ENCODE results near the gene MBD3. TPM values are rescaled to one million over a fixed set of nuclear protein-coding genes. Genes with fewer than 3 reads are reported as not detected.

The MBD3 gene
- total RNA-seq, 1 donor from 2014 or later, result 115 TPM

DNA sequence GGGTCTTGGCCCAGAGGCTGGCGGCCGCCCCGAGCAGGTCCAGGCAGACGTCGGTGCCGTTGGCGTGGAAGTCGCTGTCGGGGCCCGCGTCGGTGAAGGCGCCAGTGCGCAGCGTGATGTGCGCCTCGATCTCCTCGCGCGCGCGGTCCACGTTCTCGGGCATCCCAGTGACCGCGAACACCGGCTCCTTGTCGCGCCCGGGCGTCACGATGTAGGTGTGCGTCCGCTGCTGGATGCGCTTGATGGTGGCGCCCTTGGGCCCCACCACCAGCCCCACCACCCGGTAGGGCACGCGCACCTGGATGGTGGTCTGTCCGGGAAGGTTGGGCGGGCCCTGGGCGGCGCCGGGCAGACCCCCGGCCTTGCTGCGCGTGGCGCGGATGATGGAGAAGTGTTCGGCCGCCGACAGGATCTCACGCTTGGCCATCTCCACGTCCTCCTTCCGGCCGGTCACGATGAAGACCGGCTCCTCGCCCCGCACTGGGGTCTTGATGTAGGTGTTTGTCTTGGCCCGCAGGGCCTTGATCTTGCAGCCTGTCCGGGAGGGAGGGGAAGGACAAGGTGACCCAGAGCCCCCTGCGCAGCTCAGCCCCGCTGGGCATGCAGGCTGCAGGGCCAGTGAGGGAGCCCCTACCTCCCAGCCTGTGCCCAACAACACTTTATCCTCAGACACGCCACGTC, 36.1 kb downstream of the MBD3 start:
- H3K4me3 ChIP-seq (ENCODE audit: low read depth, low read length), result no peak overlapping the region
- TF ChIP-seq, protein P1, sequence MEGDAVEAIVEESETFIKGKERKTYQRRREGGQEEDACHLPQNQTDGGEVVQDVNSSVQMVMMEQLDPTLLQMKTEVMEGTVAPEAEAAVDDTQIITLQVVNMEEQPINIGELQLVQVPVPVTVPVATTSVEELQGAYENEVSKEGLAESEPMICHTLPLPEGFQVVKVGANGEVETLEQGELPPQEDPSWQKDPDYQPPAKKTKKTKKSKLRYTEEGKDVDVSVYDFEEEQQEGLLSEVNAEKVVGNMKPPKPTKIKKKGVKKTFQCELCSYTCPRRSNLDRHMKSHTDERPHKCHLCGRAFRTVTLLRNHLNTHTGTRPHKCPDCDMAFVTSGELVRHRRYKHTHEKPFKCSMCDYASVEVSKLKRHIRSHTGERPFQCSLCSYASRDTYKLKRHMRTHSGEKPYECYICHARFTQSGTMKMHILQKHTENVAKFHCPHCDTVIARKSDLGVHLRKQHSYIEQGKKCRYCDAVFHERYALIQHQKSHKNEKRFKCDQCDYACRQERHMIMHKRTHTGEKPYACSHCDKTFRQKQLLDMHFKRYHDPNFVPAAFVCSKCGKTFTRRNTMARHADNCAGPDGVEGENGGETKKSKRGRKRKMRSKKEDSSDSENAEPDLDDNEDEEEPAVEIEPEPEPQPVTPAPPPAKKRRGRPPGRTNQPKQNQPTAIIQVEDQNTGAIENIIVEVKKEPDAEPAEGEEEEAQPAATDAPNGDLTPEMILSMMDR (conservative IDR thresholded peaks at IDR 0.05; ENCODE audit: low read depth, low read length), result no peak
- DNase-seq (ENCODE audit: low read depth), result no peak

DNA sequence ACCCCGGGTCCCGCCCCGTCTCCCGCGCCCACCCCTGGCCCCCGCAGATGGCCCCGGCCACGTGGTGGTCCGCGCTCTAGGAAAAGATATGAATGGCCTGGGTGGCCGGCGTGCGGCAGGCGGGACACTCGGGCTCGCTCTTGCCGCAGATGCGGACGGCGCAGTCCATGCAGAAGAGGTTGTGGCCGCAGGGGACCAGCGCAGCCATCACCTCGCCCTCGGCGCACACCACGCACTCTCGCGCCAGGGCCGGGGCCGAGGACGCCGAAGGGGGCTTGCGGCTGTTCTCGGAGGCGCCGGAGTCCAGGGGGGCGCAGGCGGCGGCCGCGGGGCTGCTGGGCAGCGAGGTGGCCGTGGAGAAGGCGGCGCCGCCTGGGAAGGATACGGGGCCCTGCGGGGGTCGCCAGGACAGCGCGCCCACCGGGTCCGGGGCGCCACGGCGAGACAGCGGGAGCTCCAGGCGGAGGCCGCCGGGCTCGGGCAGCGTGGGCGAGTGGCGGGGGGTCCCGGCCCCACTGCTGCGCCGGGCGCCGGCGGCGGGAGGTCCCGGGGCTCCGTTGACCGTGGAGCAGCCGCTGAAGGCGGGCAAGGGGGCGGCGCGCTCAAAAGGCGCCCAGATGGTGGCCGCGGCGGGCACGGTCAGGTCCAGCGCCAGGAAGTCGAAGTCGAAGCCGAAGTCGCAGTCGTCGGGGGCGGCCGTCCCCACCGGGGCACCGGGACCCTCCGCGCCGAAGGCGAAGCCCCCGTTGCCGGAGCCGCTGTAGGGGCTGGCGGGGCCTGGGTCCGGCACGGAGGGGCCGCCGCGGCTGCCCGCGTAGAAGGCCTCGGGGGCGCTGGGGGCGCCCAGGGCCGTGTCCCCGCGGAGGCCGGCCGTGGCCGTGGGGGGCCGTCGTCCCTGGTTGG, 36.9 kb downstream of the MBD3 start:
- TF ChIP-seq, protein P1 (conservative IDR thresholded peaks at IDR 0.05; ENCODE audit: low read depth, low read length), result no peak
- DNase-seq (ENCODE audit: low read depth), result no peak
- H3K4me3 ChIP-seq (ENCODE audit: low read depth, low read length), result no peak overlapping the region

DNA sequence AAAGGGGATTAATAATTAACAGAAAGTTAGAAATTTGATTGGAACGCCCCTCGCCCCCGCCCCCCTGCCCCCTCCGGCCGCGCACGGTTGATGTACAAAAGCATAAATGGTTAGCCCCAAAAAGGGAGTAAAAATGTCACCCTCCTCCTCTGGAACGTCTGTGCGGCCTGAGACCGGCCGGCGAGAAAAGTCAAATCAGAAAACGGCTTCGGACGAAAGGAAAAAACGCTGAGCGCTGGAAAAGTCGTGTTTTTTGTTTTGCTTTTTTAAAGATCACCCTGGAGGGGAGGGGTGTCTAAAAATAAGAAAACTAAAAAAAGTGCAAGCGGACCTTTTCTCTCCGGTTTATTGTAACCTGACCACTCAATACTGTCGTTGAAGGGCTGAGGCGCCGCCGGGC, 37.7 kb downstream of the MBD3 start:
- TF ChIP-seq, protein P1 (conservative IDR thresholded peaks at IDR 0.05; ENCODE audit: low read depth, low read length), result no peak

DNA sequence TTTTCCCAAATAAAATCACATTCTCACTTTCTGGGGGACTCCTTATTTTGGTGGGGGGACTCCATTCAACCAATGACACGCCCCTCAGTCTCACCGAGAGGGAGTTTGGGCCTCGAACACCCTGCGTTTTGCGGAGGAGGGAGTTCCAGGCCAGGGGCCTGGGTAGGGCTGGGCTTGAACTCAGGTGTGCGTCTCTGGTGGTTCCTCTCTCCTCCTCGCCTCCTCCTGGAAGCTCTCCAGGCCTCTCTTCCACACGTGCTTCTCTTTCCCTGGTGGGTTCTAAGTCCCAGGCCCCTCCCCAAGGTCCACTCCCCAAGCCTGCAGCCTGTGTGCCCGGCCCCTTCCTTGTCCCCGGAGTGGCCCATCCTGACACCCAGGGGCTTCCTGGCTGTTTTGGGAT, 39.2 kb downstream of the MBD3 start:
- TF ChIP-seq, protein P1 (conservative IDR thresholded peaks at IDR 0.05; ENCODE audit: low read depth, low read length), result no peak

More for the DNA sequence above, 37.7 kb downstream of the MBD3 start:
- DNase-seq (ENCODE audit: low read depth), result no peak
- H3K4me3 ChIP-seq (ENCODE audit: low read depth, low read length), result no peak overlapping the region

DNA sequence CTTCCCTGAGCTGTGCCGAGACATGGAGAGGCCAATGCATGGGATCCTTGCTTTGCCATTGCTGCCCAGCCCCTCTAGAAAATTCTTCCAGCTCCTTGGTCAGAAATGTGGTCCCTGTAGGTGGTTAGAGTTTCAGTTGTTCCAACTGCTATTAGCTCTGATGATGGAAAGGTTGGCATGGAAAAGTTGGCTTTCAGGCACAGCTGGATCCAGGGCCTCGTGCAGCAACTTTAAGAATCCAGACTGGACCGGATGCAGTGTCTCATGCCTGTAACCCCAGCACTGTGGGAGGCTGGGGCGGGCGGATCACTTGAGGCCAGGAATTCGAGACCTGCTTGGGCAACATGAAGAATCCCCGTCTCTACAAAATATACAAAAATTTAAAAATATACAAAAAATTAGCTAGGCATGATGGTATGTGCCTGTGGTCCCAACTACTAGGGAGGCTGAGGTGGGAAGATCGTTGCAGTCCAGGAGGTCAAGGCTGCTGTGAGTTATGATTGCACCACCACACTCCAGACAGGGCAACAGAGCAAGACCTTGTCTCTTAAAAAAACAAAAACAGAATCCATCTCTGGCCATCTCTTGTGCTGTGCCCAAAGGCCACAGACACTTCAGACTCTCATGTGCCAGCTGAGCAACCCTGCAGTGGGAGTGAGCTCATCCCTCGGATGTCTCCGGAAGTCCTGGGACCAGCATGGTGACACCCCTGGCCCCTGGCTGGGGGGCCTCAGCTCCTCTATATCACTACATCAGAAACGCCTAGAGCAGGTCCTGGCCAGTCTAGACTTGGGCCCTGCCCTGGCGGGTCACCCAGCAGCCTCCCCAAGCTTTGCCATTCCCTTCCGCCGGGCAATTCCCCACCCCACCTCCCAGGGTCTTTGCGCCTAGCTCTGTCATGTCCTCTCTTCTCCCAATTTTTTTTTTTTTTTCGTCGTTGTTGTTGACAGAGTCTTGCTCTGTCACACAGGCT, 41.3 kb downstream of the MBD3 start:
- H3K4me3 ChIP-seq (ENCODE audit: low read depth, low read length), result no peak overlapping the region
- TF ChIP-seq, protein P1 (conservative IDR thresholded peaks at IDR 0.05; ENCODE audit: low read depth, low read length), result no peak
- no peak for DNase-seq (ENCODE audit: low read depth)

More for the DNA sequence above, 39.2 kb downstream of the MBD3 start:
- no peak overlapping the region for H3K4me3 ChIP-seq (ENCODE audit: low read depth, low read length)
- no peak for DNase-seq (ENCODE audit: low read depth)

DNA sequence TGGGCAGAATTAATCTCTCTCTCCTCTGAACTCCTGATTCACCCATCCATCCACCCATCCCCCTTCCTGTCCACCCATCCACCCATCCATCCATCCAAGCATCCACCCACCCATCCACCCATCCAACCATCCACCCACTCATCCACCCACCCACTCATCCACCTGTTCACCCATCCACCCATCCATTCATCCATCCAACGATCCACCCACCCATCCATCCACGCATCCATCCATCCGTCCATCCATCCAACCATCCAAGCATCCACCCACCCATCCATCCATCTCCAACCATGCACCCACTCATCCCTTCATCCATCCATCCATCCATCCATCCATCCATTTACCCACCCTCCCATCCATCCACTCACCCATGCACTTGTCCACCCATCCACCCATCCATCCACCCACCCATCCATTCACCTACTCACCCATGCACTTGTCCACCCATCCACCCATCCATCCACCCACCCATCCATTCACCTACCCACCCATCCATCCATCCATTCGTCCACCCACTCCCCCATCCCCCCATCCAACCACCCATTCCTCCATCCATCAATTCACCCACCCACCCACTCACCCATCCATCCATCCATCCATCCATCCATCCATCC, 43.2 kb downstream of the MBD3 start:
- no peak for DNase-seq (ENCODE audit: low read depth)
- TF ChIP-seq, protein P1 (conservative IDR thresholded peaks at IDR 0.05; ENCODE audit: low read depth, low read length), result no peak
- no peak overlapping the region for H3K4me3 ChIP-seq (ENCODE audit: low read depth, low read length)
